ENCODE results near the gene TEX28.
"Not testable (repeated sequence)": the region's sequence is repeated elsewhere in the genome, so short reads cannot be mapped to it uniquely, and the experiment has no call there.

The TEX28 gene

GRCh38 chrX:154295664-154296310, 863 bp upstream of the TEX28 start, which contains the start of gene TKTL1:
Gene TKTL1 (plus strand): TSS chrX:154295795. CDS start chrX:154295860, 65 bp downstream.
- in situ Hi-C loops (cut with MboI; ENCODE audit: low sequenced_read_pairs, unreplicated experiment), result no loop called here
- TF ChIP-seq CTCF (IDR thresholded peaks at IDR 0.05; ENCODE audit: borderline replicate concordance, control extremely low read depth, extremely low read depth, insufficient read depth, missing control alignments), result no peak

GRCh38 chrX:154286406-154286805, 8.5 kb downstream of the TEX28 start:
- DNase-seq (ENCODE audit: low spot score); in situ Hi-C loops (cut with MboI; ENCODE audit: low sequenced_read_pairs, unreplicated experiment): not testable (repeated sequence)

More at GRCh38 chrX:154295664-154296310, 863 bp upstream of the TEX28 start, which contains the start of gene TKTL1:
- DNase-seq (ENCODE audit: low spot score), result no peak

- DNase-seq (ENCODE audit: low spot score); in situ Hi-C loops (cut with MboI; ENCODE audit: low sequenced_read_pairs, unreplicated experiment): not testable (repeated sequence)
These were observed 10.2 kb downstream of the TEX28 start for GRCh38 chrX:154284489-154285338.

- DNase-seq (ENCODE audit: low spot score); in situ Hi-C loops (cut with MboI; ENCODE audit: low sequenced_read_pairs, unreplicated experiment): not testable (repeated sequence)
These were observed 25.7 kb downstream of the TEX28 start for GRCh38 chrX:154269245-154269644.

GRCh38 chrX:154263072-154263471, 31.9 kb downstream of the TEX28 start:
- DNase-seq (ENCODE audit: low spot score); in situ Hi-C loops (cut with MboI; ENCODE audit: low sequenced_read_pairs, unreplicated experiment): not testable (repeated sequence)

- in situ Hi-C loops (cut with MboI; ENCODE audit: low sequenced_read_pairs, unreplicated experiment); DNase-seq (ENCODE audit: low spot score): not testable (repeated sequence)
These were observed 36.2 kb downstream of the TEX28 start for GRCh38 chrX:154258711-154259110.

- DNase-seq (ENCODE audit: low spot score); in situ Hi-C loops (cut with MboI; ENCODE audit: low sequenced_read_pairs, unreplicated experiment): not testable (repeated sequence)
These were observed 37.6 kb downstream of the TEX28 start, which contains the start of gene OPN1MW3 for GRCh38 chrX:154257282-154257681. Gene OPN1MW3 (plus strand): TSS chrX:154257582. CDS start chrX:154257620, 38 bp downstream.

- DNase-seq (ENCODE audit: low spot score); in situ Hi-C loops (cut with MboI; ENCODE audit: low sequenced_read_pairs, unreplicated experiment): not testable (repeated sequence)
These were observed 46.8 kb downstream of the TEX28 start for GRCh38 chrX:154248076-154248475.

- in situ Hi-C loops (cut with MboI; ENCODE audit: low sequenced_read_pairs, unreplicated experiment), result not testable (repeated sequence)
These were observed 47.4 kb downstream of the TEX28 start for GRCh38 chrX:154247377-154248045.

GRCh38 chrX:154239982-154240503, 54.9 kb downstream of the TEX28 start:
- in situ Hi-C loops (cut with MboI; ENCODE audit: low sequenced_read_pairs, unreplicated experiment); DNase-seq (ENCODE audit: low spot score): not testable (repeated sequence)

More at GRCh38 chrX:154247377-154248045, 47.4 kb downstream of the TEX28 start:
- DNase-seq (ENCODE audit: low spot score), result not testable (repeated sequence)

- in situ Hi-C loops (cut with MboI; ENCODE audit: low sequenced_read_pairs, unreplicated experiment); DNase-seq (ENCODE audit: low spot score): not testable (repeated sequence)
These were observed 55.9 kb downstream of the TEX28 start for GRCh38 chrX:154238939-154239559.

- in situ Hi-C loops (cut with MboI; ENCODE audit: low sequenced_read_pairs, unreplicated experiment); DNase-seq (ENCODE audit: low spot score): not testable (repeated sequence)
These were observed 61.3 kb downstream of the TEX28 start for GRCh38 chrX:154233620-154234019.

- DNase-seq (ENCODE audit: low spot score), result not testable (repeated sequence)
These were observed 63.5 kb downstream of the TEX28 start for GRCh38 chrX:154231443-154231842.

GRCh38 chrX:154226706-154227105, 68.2 kb downstream of the TEX28 start:
- DNase-seq (ENCODE audit: low spot score), result not testable (repeated sequence)

More at GRCh38 chrX:154231443-154231842, 63.5 kb downstream of the TEX28 start:
- in situ Hi-C loops (cut with MboI; ENCODE audit: low sequenced_read_pairs, unreplicated experiment), result not testable (repeated sequence)

GRCh38 chrX:154225292-154225691, 69.6 kb downstream of the TEX28 start:
- in situ Hi-C loops (cut with MboI; ENCODE audit: low sequenced_read_pairs, unreplicated experiment), result not testable (repeated sequence)

More at GRCh38 chrX:154226706-154227105, 68.2 kb downstream of the TEX28 start:
- in situ Hi-C loops (cut with MboI; ENCODE audit: low sequenced_read_pairs, unreplicated experiment), result not testable (repeated sequence)

More at GRCh38 chrX:154225292-154225691, 69.6 kb downstream of the TEX28 start:
- DNase-seq (ENCODE audit: low spot score), result not testable (repeated sequence)
